NCI-H82 treated with DMSO at 0.1 percent for 48 hours (cell line): ENCODE results near the gene ROR1.
A peak's percentile ranks its signal among the peaks of the same experiment; 100 is the strongest.

Source experiments
- DNase-seq: peaks from one replicate; lab custom pipeline; 2025; ENCODE audit not compliant: unreplicated experiment; lab: John Stamatoyannopoulos, UW

Gene ROR1

DNA sequence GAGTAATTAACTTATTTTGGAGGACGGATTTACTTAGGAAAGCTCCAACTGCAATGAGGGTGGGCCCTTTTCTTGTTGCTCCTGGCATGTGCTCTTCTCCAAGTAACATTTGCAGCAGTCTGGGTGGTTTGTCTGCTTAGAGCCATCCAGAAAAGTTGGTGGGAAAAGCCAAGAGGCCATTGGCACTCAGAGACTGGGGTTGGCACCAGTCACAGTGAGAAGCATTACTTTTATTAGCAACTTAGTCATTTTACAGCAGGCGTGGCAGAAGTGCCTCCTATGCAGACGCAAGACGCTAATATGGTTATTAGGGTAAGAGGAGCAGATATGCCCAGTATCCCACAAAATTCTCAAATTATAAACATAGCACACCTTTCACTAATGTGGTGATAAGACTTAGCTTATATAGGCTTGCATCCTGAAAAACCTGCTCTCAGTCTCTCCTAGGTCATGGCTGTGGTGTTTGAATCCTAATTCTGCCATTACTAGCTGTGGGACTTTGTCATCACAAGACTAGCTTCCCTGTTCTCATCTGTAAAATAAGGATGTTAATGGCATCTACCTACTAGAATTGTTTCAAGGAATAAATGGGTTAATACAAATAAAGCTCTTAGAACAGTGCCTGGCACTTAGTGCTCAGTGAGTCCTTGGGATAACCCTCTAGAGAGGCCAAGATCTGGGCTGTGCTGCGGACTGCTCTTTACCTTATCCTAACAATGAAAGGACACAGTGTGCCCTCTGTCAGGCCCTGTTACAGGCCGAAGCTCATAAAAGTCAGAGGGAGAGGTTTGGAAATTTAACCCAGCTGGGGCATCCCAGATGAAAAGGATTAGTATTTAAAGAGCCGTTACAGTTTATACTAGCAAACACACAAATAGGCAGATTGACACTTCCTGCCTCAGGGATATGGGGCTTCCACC is 154.6 kb downstream of the ROR1 start:
- peak; percentile 51 for DNase-seq

DNA sequence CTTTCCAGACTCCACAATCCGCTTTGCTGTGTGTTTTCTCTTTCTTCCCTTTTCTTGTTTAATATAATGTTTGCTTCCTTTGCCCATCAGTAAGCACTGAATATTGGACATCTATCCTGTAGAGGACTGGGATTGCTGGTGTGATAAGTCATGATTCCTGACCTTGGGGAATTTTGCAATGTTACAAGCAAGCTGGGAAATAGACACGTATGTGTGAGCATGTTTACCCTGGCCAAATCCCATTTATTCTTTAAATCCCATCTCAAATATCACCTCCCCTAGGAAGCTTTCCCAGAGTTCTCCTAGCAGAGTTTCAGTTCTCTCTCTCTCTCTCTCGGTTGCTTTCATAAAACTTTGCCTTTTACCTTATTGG is 155.3 kb downstream of the ROR1 start:
- peak; percentile 51 for DNase-seq

DNA sequence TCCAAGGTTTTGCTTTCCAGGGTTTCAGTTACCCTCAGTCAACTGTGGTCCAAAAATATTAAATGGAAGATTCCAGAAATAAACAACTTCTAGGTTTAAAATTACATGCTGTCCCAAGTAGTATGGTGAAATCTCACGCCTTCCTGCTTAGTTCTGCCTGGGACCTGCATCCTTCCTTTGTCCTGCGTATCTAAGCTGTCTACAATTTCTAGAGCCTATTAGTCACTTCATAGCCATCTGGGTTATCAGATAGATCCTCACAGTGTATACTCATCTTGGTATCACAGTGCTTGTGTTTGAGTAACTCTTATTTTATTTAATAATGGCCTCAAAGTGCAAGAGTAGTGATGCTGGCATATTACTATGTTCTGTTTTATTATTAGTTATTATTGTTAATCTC is 157.7 kb downstream of the ROR1 start:
- DNase-seq = no peak

DNA sequence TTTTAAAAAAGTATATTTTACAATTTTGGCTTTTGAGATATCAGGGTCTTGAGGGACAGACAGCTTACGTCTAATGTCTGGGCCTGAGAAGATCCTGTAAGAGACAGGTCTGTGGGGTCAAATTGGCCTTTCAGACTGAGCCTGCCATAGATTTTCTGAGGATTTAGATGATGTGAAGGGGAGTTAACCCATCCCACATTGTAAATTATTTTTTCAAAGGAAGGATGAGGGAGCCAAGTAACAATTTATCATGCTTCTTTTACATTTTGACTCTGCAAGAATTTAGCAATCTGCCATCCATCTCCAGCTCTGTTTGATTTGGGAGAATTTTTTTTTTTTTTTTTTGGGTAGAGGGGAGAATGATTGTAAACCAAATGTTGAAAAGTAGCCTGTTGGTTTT is 160.9 kb downstream of the ROR1 start:
- DNase-seq = no peak

DNA sequence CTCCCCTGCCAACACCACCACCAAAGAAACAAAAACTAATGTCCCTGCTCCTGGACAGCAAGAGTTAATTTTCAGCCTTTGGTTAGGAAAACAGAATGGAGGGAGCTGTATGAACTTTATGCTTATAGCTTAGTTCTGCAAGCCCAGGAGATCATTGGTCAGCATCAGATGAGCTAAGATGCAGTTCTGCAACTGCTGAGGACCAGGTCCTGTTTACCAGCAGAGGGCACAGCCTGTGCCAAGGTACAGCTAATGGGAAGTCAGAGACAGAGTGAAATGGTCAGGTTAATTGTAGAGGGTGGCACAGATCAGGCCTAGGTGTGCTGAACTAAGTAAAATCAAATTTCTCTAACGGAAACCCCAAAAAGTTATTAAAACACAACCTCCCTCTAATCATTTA is 161.3 kb downstream of the ROR1 start:
- DNase-seq = no peak

DNA sequence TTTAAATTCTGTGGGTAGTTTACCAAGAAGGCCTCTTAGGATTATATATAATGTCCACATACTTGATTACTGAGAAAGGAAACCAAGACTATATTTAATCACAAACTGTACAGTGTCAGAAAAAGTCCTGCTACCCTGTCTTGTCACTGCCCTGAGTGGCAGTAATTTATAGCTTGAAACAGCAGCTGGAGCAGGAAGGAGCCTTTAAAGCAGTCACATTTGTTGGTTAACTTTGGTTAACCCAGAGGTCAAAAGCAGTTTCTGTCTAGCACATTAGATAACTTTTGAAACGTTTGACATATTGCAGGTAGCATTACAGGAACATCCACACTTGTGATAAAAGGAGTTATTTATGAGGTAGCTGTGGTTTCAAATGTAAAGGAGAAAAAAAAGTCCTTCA is 161.7 kb downstream of the ROR1 start:
- no peak for DNase-seq

DNA sequence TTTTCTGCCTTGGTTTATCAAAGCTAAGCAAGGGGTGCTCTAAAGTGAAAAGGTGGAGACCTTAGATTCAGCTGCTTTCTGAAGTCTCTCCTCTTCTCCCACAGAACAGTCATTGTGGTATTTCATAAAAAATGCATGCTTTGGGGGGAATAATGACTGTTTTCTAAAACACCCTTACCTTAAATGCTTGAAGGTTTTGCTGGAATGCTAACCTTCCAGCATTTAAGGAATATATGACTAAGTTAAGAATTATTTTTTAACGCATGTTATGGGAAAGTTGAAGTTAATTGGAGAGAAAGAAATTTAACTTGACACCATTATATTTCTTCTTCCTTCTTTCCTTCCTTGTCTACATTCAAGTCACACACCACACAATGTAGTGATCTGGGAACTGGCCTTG is 162.5 kb downstream of the ROR1 start:
- no peak for DNase-seq

DNA sequence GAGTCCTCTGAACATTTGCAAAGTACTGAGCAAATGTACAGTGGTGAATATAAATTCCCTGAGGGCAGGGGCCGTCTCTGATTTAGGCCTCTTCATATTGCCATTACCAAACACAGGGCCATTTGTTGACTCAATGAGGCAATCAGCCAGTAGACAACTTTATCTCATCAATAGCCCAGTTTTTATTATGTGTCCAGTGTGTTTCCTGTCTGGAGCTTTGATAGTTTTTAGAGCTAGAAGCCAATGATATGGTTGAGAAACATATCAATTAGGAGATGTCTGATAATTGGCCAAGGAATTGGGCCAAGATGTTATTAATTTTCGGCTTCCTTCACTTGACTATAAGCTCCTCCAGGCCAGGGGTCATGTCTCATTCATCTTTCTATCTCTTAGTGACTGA is 163.0 kb downstream of the ROR1 start:
- DNase-seq = no peak

DNA sequence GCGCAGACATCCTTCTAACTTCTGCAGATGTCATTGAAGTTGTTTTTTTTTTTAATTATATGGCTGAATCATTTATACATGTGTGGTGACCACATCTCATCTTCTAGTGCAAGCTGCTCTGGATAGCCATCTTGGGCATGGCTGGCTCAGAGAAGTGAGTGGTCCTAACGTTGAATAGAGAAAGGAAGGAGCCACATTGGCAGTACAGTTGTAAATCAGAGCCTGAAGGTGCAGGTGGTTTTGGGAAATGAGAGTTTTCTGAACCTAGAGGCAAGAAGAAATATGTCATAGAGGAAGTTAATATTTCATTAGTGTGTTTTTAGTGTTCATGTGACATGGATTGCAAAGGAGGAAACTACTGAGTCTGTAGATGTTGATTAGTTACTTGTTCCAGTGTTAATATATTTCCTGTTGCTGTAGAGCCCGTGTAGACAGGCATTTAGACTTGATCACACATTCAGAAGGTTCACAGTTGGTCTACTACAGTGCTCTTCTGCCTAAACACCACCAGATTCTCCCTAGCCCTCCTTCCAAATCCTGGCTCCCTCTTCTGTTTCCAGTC is 163.7 kb downstream of the ROR1 start:
- no peak for DNase-seq

DNA sequence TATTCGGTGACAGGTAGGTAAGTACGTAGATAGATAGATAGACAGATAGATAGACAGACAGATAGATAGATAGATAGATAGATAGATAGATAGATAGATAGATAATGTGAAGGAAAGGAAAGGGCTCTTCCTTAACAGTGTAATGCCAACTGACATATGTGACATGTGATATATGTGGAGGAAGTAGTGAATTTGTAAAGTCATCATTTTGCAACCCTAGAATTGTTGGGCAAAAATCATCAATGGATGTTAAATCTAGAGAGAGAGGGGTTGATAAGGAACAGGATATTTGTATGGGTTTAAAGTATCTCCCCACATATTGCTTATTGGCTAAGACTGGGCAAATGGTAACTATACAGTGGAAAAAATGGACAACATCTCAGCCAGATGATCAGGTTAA is 166.6 kb downstream of the ROR1 start:
- no peak for DNase-seq

DNA sequence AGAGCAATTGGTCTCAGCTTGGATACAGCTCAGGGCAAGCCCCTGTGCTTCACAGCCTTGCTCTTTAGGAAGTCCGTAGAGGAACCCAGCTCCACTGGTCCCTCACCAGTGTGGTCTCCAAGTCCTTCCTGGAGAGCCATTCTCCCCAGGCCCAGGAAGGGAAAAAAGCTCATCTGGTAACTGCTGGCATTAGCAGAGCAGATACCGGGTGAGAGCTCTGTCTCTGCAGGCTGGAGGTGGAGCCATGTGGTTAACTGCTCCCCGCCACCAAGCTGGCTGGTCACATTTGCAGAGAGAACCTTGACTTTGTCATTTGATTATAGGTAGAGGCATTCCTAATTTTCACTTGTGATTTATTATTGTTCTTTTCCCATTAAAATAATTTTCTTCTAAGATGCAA is 169.6 kb downstream of the ROR1 start:
- DNase-seq = no peak

DNA sequence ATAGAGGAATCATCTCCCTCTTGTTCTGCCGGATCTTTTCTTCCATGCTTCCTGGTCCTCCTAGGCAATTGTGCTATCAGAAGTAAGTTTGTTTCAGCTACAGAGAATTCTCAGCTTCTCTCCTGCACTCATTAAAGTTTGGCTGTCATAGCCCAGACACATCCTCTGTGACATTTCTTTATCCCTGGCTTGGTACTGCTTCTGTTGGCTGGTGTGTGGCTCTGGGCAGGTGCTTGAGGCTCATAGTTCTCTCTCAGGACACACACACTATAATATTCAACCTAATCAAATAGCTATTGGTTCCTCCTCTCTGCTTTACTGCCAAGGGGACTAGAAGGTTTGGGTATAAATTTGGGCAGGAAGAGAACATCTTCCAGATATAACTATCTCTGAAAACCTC is 172.1 kb downstream of the ROR1 start:
- DNase-seq = no peak

DNA sequence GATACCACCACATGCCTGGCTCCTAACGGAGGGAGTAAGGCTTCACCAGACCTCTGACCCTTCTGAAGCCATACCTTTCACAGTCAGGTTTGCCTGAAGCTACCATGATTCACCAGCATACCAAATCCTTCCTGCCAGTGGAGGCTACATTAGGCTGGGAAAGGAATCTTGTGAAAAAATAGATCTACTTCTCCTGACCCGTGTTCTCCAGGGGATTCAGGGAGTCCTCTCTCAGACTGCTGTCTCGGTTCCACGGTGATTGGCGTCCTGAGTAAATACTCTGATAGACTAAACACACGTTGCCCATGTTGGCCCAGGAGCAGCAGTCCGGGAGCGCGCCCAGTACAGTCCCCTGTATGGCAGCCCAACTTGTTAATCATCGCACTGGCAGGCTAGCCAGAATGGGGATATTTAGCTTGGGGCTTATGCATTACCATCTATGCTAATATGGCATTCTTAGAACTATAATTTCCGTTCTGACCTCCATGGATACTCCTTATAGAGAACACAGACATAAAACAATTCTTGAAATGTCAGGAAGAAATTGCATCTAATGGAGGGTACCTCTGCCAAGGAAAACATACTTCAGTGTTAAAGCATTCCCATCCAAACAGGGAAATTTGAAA is 173.2 kb downstream of the ROR1 start:
- no peak for DNase-seq

DNA sequence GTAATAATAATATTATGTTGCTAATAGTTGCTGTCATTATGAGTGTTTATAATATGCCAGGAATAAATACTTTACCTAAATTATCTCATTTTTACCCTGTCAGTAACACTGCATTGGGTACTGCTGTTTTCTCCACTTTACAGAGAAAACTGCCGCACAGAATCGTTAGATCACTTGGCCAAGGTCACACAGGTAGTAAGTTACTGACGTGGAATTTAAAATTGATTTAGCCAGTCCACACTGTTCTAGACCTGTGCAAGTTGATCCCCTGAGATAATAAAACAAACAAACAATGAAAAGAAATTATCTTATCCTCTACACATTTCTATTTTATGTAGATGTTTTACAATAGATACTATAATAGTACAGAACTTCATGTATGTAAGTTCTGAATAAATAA is 174.1 kb downstream of the ROR1 start:
- no peak for DNase-seq

DNA sequence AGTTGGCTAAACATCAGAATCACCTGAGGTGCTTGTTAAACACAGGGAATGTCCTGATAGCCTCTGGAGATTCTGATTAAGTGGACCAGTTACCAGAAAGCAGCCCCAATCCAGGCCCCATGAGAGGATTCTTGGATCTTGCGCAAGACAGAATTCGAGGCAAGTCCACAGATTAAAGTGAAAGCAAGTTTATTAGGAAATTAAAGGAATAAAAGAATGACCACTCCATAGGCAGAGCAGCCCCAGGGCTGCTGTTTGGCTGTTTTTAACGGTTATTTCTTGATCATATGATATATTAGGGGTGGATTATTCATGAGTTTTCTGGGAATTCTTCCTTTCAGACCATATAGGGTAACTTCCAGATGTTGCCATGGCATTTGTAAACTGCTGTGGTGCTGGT is 176.2 kb downstream of the ROR1 start:
- no peak for DNase-seq

DNA sequence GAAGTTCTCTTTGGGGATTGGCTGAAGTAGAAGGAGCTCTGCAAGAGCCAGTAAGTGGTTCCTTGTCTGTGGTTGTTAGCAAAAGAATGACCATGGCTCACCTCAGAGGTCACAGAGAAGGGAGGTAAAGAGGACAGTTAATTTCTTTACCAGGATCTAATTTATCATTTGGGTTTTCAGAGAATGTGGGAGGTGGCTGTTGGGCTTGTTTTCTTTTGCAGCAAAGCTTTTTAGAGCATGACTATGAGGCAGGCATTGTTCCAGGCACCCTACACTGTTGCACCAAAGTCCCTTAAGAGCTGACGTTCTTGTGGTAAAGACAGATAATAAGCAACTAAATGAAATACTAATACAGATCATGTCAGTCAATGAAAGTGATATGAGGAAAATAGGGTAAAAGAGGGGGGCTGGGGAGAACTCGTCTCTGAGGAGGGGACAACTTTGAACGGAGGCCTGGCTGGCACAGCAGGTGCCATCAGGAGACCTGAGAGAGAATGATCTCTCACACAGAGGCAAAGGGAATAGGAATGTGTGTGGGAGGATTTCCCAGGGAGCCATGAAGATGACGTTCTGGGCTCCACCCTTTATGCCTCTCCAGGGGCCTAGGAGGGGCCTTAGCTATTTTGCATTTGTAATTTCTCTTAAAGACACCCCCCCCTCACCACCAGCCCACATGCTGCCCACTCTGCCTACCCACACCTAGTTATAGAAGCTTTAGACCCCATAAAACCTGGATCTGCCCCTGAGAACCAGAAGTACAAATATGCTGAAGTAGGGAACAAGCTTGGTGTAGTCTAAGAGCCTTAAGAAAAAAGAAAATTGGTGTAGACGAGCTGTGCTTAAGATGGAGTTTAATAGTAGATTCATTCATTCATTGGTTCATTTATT is 177.5 kb downstream of the ROR1 start:
- no peak for DNase-seq

DNA sequence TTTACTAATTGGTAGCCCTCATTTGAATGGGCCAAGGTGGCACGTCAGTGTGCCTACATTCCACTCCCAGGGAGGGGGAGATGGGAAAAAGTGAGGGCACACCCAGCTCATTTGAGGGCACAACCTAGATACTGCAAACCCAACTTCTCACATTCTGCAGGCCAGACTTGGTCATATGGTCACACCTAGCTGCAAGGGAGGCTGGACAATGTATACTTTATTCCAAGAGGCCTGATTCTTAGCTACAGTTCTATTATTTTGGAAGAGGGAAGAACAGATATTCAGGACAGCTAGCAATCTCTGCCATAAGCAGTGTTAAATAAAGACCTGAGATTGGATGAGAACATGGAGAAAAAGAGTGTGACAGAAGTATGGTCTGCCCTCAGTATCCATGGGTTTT is 180.4 kb downstream of the ROR1 start:
- no peak for DNase-seq

DNA sequence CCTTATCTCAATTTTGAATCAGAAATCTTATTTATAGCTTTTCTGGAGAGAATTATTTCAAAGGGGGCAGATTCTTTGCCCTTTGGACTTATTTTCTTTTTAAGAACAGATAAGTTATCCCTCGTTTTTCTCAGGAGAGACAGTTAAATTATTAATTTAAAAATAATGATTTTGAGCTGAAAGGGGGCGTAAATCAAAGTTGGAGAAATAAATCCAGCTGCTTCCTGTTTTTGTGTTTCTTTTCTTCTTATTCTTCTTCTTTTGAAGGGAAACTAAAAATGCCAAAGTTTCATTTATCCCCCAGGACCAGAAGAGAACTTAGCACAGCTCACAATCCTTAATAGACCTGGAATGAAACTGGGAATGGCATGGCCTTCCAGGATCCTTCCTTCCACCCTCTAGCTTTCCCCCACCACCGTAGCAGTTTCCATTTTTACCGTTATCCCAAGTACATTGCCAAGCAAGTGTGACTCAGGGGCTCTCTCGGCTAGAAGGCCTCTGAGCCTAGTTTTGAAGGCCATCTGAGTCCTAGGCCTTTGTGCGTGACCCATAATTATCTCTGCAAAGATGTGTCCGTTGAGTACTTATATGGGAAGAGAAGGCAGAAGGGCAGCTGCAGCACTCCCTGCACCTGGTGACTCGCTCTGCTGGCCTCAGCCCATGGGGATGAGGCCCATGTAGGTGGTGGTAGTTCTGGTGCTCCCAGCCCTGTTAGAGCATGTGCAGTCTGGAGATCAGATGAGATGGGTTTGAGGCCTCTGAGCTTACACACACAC is 181.7 kb downstream of the ROR1 start:
- DNase-seq = no peak

DNA sequence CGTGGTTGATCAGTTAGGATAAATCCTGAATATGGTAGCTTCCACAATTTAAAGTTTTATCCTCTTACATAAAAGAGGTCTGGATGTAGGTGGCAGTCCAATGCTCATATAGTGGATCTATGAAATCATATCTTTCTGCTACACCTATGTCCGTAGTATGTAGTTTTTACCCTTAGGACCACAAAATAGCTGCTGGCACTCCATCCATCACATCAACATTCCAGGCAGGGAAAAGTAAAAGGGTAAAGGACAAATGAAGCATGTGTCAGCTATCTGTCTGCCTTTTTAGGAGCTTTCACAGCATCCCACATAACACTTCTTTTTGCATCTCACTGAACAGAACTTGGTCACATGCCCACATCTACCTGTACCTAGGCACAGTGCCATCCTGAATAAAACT is 184.7 kb downstream of the ROR1 start:
- DNase-seq = no peak

DNA sequence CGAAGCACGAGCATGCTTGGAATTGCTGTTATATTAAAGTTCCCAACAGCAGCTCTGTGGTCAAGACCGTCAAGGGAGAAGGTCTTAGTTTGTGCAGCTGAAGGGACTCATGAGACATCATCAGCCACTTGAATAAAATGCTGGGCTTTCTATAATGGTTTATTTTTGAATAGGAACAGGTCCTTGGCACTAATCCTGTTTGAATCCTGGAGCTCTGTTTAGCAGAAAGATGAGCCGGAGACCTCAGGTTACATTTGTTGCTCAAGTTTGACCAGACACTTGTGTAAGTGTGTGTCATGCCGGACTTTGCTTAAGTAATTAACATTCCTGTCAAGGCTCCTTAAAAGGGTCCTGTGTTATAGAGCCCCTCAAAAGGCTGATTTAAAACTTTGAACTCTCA is 186.5 kb downstream of the ROR1 start:
- DNase-seq = no peak

DNA sequence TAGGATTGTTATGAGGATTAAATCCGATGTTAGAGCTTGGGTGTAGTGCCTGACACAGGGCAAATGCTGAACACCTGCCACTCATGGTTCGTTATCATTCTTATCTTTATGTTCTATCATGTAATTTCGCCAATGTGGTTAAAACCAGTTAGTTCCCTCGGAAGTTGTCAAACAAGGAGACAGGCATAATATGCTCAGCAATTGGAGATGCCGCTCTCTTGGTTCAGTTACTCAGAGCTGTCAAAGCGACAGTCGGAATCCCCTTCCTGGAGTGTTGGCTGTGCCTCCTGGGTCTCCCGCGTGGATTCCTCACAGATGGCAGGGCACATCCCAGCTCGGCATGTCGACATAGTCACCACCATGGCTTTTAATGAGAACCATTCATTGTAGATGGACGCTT is 192.2 kb downstream of the ROR1 start:
- DNase-seq = no peak
